Suprapubic skin (tissue), 4 donors: ENCODE data around the gene LPP. TPM values are rescaled to one million over a fixed set of nuclear protein-coding genes. Genes with fewer than 3 reads are reported as not detected.

Source experiments
- DNase-seq, 2 donors: peaks; one replicate each; pipeline ENCODE4 v3.0.0-alpha.2; 2019; ENCODE audit warnings: low spot score in 2 of 2
- H3K27ac ChIP-seq: fragments of 200-600 bp; sonication (generic); one replicate; pipeline ENCODE4 v1.5.1; 2019
- H3K27me3 ChIP-seq: fragments of 200-600 bp; sonication (generic); one replicate; pipeline ENCODE4 v1.5.1; 2019
- H3K36me3 ChIP-seq: fragments of 200-600 bp; sonication (generic); one replicate; pipeline ENCODE4 v1.5.1; 2019
- H3K4me1 ChIP-seq: fragments of 200-600 bp; sonication (generic); one replicate; pipeline ENCODE4 v1.5.1; 2019
- H3K4me3 ChIP-seq: fragments of 200-600 bp; sonication (generic); one replicate; pipeline ENCODE4 v1.5.1; 2019; ENCODE audit warnings: mild to moderate bottlenecking
- H3K9me3 ChIP-seq: fragments of 200-600 bp; sonication (generic); one replicate; pipeline ENCODE4 v1.5.1; 2019
- EP300 ChIP-seq: sonication (generic); formaldehyde crosslinking; IDR thresholded peaks from one replicate; pipeline ENCODE4 v1.6.1; 2017; ENCODE audit warnings: antibody characterized with exemption
- POLR2A ChIP-seq, 2 donors: fragments of 450-650 bp; IDR thresholded peaks; one replicate each; pipeline ENCODE4 v1.6.1; 2017; ENCODE audit warnings: antibody characterized with exemption in 2 of 2, mild to moderate bottlenecking in 2 of 2, moderate library complexity in 2 of 2
- POLR2AphosphoS5 ChIP-seq, 3 donors: sonication (generic); formaldehyde crosslinking; IDR thresholded peaks; one replicate each; pipeline ENCODE4 v1.6.1; 2017; ENCODE audit warnings: antibody characterized with exemption in 3 of 3
- WGBS: methylation state at CpG from one replicate; pipeline ENCODE4 v1.1.5; 2018; 5-methylcytosine and 5-hydroxymethylcytosine counted together
- total RNA-seq, 4 donors: library from RNA; depleted of rRNA; stranded (reverse); fragments of >200 nt; gene quantifications; one replicate each; pipeline ENCODE4 v1.1.0, GENCODE V29; 2016
- TF ChIP-seq, protein P1 (sequence below), 2 donors: fragments of 200-600 bp in 1 of 2; fragments of 450-650 bp in 1 of 2; sonication (generic) in 1 of 2; IDR thresholded peaks; one replicate each; pipeline ENCODE4 v1.5.1; 2016 to 2019; ENCODE audit warnings: antibody characterized with exemption in 2 of 2, mild to moderate bottlenecking in 1 of 2, moderate library complexity in 1 of 2

Gene LPP
- total RNA-seq, 4 donors from 2014 or later, result 56.8 to 127 (median 84.2) TPM

- no peak overlapping the region for H3K27ac ChIP-seq
- H3K9me3 ChIP-seq, result no peaks in the 10 kb centered on the region
- no peaks in the 10 kb centered on the region for H3K27me3 ChIP-seq
- H3K4me3 ChIP-seq, result no peak overlapping the region
- no peaks in the 10 kb centered on the region for H3K36me3 ChIP-seq
- H3K4me1 ChIP-seq, result peaks cover 18% of the 10 kb centered on the region
- no peak for DNase-seq
- WGBS, result 43% methylated on average over 1 of the region's 1 CpG
- TF ChIP-seq, protein P1, sequence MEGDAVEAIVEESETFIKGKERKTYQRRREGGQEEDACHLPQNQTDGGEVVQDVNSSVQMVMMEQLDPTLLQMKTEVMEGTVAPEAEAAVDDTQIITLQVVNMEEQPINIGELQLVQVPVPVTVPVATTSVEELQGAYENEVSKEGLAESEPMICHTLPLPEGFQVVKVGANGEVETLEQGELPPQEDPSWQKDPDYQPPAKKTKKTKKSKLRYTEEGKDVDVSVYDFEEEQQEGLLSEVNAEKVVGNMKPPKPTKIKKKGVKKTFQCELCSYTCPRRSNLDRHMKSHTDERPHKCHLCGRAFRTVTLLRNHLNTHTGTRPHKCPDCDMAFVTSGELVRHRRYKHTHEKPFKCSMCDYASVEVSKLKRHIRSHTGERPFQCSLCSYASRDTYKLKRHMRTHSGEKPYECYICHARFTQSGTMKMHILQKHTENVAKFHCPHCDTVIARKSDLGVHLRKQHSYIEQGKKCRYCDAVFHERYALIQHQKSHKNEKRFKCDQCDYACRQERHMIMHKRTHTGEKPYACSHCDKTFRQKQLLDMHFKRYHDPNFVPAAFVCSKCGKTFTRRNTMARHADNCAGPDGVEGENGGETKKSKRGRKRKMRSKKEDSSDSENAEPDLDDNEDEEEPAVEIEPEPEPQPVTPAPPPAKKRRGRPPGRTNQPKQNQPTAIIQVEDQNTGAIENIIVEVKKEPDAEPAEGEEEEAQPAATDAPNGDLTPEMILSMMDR (IDR thresholded peaks at IDR 0.05), result no peak
- TF ChIP-seq EP300 (no peak), POLR2AphosphoS5 (IDR thresholded peaks at IDR 0.05) (no peak), POLR2A (IDR thresholded peaks at IDR 0.05) (no peak)
These were observed 5.6 kb upstream of the LPP start for GRCh38 chr3:188148318-188148717.

DNA sequence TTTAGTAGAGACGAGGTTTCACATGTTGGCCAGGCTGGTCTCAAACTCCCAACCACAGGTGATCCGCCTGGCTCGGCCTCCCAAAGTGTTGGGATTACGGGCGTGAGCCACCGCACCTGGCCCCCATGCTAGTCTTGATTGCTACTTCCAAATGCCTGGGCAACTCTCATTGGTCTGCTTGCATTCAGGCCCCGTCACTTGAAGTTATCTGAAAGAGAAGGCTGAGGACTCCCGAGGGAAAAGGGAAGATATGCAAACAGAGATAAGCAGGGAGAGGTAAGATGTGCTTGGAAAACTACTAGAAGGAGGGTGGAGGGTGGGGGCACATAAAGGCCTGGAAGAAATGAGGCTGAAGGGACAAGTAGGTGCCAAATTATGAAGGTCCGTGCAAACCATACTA, 4.4 kb upstream of the LPP start:
- WGBS, result 89% methylated on average over 9 of the region's 9 CpGs
- no peaks in the 10 kb centered on the region for H3K9me3 ChIP-seq
- no peak for DNase-seq
- TF ChIP-seq POLR2A (IDR thresholded peaks at IDR 0.05) (no peak), EP300 (no peak), POLR2AphosphoS5 (IDR thresholded peaks at IDR 0.05) (no peak)
- TF ChIP-seq, protein P1 (IDR thresholded peaks at IDR 0.05), result no peak
- H3K27me3 ChIP-seq, result no peaks in the 10 kb centered on the region
- no peak overlapping the region for H3K27ac ChIP-seq
- no peak overlapping the region for H3K4me3 ChIP-seq
- H3K4me1 ChIP-seq, result peaks cover 22% of the 10 kb centered on the region
- H3K36me3 ChIP-seq, result no peaks in the 10 kb centered on the region

DNA sequence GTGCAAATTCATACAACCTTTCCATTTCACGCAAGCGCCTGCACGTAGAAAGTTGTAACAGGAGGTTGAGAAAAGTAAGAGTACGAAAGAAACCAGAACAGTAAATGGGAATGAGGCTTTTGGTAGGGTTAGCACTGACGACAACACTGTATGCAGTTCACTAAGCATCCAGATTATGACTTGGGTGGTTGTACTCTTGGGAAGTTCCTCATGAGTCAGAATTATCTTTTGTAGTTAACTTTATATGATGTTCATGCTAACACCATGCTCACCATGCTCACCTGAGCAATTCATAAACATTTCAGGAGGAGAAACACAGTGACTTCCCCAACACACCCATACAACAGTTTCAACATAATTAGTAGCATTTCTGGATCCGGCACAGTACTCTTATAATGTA, 3.0 kb upstream of the LPP start:
- TF ChIP-seq, protein P1 (IDR thresholded peaks at IDR 0.05), result no peak
- no peak for TF ChIP-seq POLR2AphosphoS5 (IDR thresholded peaks at IDR 0.05)
- Histone ChIP-seq H3K27me3 (no peaks in the 10 kb centered on the region), H3K36me3 (no peaks in the 10 kb centered on the region), H3K9me3 (no peaks in the 10 kb centered on the region), H3K4me1 (peaks cover 33% of the 10 kb centered on the region), H3K27ac (no peak overlapping the region), H3K4me3 (no peak overlapping the region)
- 94% methylated on average over 6 of the region's 6 CpGs for WGBS
- DNase-seq, result no peak

GRCh38 chr3:188151438-188151837, 2.5 kb upstream of the LPP start:
- Histone ChIP-seq H3K4me1 (peaks cover 38% of the 10 kb centered on the region), H3K4me3 (no peak overlapping the region), H3K36me3 (no peaks in the 10 kb centered on the region), H3K27me3 (no peaks in the 10 kb centered on the region), H3K27ac (no peak overlapping the region), H3K9me3 (no peaks in the 10 kb centered on the region)
- WGBS, result 88% methylated on average over 4 of the region's 4 CpGs
- TF ChIP-seq, protein P1 (IDR thresholded peaks at IDR 0.05), result no peak
- TF ChIP-seq EP300 (no peak), POLR2AphosphoS5 (IDR thresholded peaks at IDR 0.05) (no peak), POLR2A (IDR thresholded peaks at IDR 0.05) (no peak)
- no peak for DNase-seq

DNA sequence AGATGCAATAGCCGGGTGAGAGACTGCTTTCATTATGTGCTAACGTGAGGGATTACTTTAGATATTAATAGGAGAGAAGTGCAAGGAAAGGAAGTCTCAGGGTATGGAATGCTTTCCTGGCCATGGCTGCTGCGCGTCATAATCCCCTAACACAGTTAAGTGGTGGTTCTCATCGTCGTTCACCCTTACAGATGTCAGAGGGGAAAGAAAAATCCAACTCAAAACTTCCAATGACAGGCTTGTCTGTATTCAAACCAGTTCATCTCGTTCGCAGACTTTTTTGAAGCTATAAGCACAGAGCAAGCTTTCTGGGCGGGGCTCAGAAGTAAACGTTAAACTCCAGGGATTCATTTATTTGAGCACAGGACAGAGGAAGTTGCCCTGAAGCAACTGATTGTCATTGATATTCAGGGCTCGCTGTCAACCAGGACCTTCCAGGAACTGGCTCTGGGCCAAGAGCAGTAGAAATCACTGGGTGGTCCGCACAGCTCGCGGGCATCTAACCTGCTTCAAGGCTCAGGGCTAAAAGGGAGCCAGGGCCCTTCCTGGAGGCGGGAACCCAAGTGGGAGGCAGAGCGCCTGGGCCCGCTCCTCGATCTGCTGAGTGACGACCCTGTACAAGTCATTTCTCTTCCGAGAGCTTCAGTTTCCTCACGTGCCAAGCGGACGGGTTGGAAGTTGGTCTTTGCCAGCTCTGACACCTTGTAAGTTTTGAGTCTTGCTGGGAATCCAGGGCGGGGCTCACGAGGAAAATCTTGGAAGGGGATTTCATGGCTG, 1.1 kb upstream of the LPP start:
- DNase-seq, result peak; percentile 85 to 87
- Histone ChIP-seq H3K36me3 (no peaks in the 10 kb centered on the region), H3K4me3 (peak overlapping the region; percentile 79), H3K4me1 (peaks cover 49% of the 10 kb centered on the region), H3K9me3 (no peaks in the 10 kb centered on the region), H3K27me3 (no peaks in the 10 kb centered on the region), H3K27ac (peak overlapping the region; percentile 95)
- TF ChIP-seq EP300 (no peak), POLR2A (IDR thresholded peaks at IDR 0.05) (peak in 1 of 2 donors; percentile 26), POLR2AphosphoS5 (IDR thresholded peaks at IDR 0.05) (peak in 2 of 3 donors; percentile 53 to 76)
- TF ChIP-seq, protein P1 (IDR thresholded peaks at IDR 0.05), result no peak
- WGBS, result 28% methylated on average over 16 of the region's 25 CpGs
